ENCODE results near the gene NPDC1.

- TF ChIP-seq CTCF (IDR thresholded peaks at IDR 0.05) (no peak), EZH2phosphoT487 (IDR thresholded peaks at IDR 0.05) (no peak)
These were observed 29.5 kb downstream of the NPDC1 start for GRCh38 chr9:137016436-137016835.
